ENCODE data around the gene PRSS53. TPM values are rescaled to one million over a fixed set of nuclear protein-coding genes. Genes with fewer than 3 reads are reported as not detected.

The PRSS53 gene
- total RNA-seq, 6 donors from 2014 or later: 0.91 to 8.4 (median 3.0) TPM

- Histone ChIP-seq H3K27ac (no peak overlapping the region), H3K27me3 (no peaks in the 10 kb centered on the region), H3K4me1 (peaks cover 10 to 24% (median 17%) of the 10 kb centered on the region in 4 donors), H3K9me3 (no peaks in the 10 kb centered on the region), H3K36me3 (peaks cover under 1 to 85% (median 35%) of the 10 kb centered on the region in 4 donors), H3K4me3 (no peak overlapping the region)
- 88 to 91% methylated on average over 12 to 16 of the region's 18 CpGs for WGBS, 2 donors
- ATAC-seq (ENCODE audit: low FRiP score in 2 of 2) (no peak), DNase-seq (no peak)
- TF ChIP-seq CTCF (IDR thresholded peaks at IDR 0.05) (no peak), EP300 (IDR thresholded peaks at IDR 0.05) (no peak), POLR2A (IDR thresholded peaks at IDR 0.05) (no peak), POLR2AphosphoS5 (IDR thresholded peaks at IDR 0.05) (no peak)
Observed at GRCh38 chr16:31085873-31086628, 2.7 kb downstream of the PRSS53 start.

- Histone ChIP-seq H3K27me3 (no peaks in the 10 kb centered on the region), H3K4me3 (no peak overlapping the region), H3K4me1 (peaks cover 10 to 31% (median 17%) of the 10 kb centered on the region in 4 donors), H3K36me3 (peaks cover 7 to 85% (median 35%) of the 10 kb centered on the region in 4 donors), H3K9me3 (no peaks in the 10 kb centered on the region), H3K27ac (no peak overlapping the region)
- ATAC-seq (ENCODE audit: low FRiP score in 2 of 2) (no peak), DNase-seq (no peak)
- 82 to 86% methylated on average over 8 of the region's 8 CpGs for WGBS, 2 donors
- TF ChIP-seq EP300 (IDR thresholded peaks at IDR 0.05) (no peak), CTCF (IDR thresholded peaks at IDR 0.05) (no peak), POLR2A (IDR thresholded peaks at IDR 0.05) (no peak), POLR2AphosphoS5 (IDR thresholded peaks at IDR 0.05) (no peak)
Observed at GRCh38 chr16:31085411-31085810, 3.3 kb downstream of the PRSS53 start.

- Histone ChIP-seq H3K36me3 (peaks cover 13 to 87% (median 40%) of the 10 kb centered on the region in 4 donors), H3K4me1 (peaks cover 10 to 32% (median 17%) of the 10 kb centered on the region in 4 donors), H3K27me3 (no peaks in the 10 kb centered on the region), H3K9me3 (no peaks in the 10 kb centered on the region), H3K4me3 (no peak overlapping the region), H3K27ac (peak overlapping the region in 1 of 4 donors; percentile 61)
- ATAC-seq (ENCODE audit: low FRiP score in 2 of 2) (peak in 1 of 2 donors; percentile 3), DNase-seq (no peak)
- WGBS, 2 donors: 90 to 94% methylated on average over 2 to 10 of the region's 16 CpGs
- no peak for TF ChIP-seq EP300 (IDR thresholded peaks at IDR 0.05)
- no peak for TF ChIP-seq POLR2A (IDR thresholded peaks at IDR 0.05)
- TF ChIP-seq CTCF (IDR thresholded peaks at IDR 0.05): no peak
- no peak for TF ChIP-seq POLR2AphosphoS5 (IDR thresholded peaks at IDR 0.05)
Observed at GRCh38 chr16:31084584-31085302, 4.0 kb downstream of the PRSS53 start.

- Histone ChIP-seq H3K27me3 (no peaks in the 10 kb centered on the region), H3K4me1 (peaks cover 10 to 37% (median 17%) of the 10 kb centered on the region in 4 donors), H3K36me3 (peaks cover 13 to 87% (median 46%) of the 10 kb centered on the region in 4 donors), H3K4me3 (no peak overlapping the region), H3K9me3 (no peaks in the 10 kb centered on the region), H3K27ac (peak overlapping the region in 1 of 4 donors; percentile 61)
- WGBS, 2 donors: 80 to 86% methylated on average over 1 to 10 of the region's 13 CpGs
- TF ChIP-seq EP300 (IDR thresholded peaks at IDR 0.05) (no peak), CTCF (IDR thresholded peaks at IDR 0.05) (no peak), POLR2AphosphoS5 (IDR thresholded peaks at IDR 0.05) (no peak), POLR2A (IDR thresholded peaks at IDR 0.05) (no peak)
- DNase-seq (peak in 1 of 2 donors; percentile 63), ATAC-seq (ENCODE audit: low FRiP score in 2 of 2) (no peak)
Observed at GRCh38 chr16:31083981-31084380, 4.8 kb downstream of the PRSS53 start.

Measured in upper lobe of left lung (tissue), 6 donors.